ENCODE measurements around the gene GGA2. TPM values are rescaled to one million over a fixed set of nuclear protein-coding genes. Genes with fewer than 3 reads are reported as not detected.
"Not testable (repeated sequence)": the region's sequence is repeated elsewhere in the genome, so short reads cannot be mapped to it uniquely, and the experiment has no call there.

Gene GGA2
- polyA plus RNA-seq (ENCODE audit: insufficient read length) = 165 TPM
- long read RNA-seq, donor 1, full-length matches to known transcripts = 5 of 5 reads
- long read RNA-seq, donor 1, partial matches to known transcripts = 0 of 5 reads
- long read RNA-seq, donor 1, other reads (novel, unspliced or antisense) = 0 of 5 reads
- long read RNA-seq, donor 2, full-length matches to known transcripts = 13 of 13 reads
- long read RNA-seq, donor 2, partial matches to known transcripts = 0 of 13 reads
- long read RNA-seq, donor 2, other reads (novel, unspliced or antisense) = 0 of 13 reads
- long read RNA-seq, donor 3, full-length matches to known transcripts = 5 of 5 reads
- long read RNA-seq, donor 3, partial matches to known transcripts = 0 of 5 reads
- long read RNA-seq, donor 3, other reads (novel, unspliced or antisense) = 0 of 5 reads
- long read RNA-seq, donor 4 = 0 reads
- long read RNA-seq, donor 5, full-length matches to known transcripts = 11 of 11 reads
- long read RNA-seq, donor 5, partial matches to known transcripts = 0 of 11 reads
- long read RNA-seq, donor 5, other reads (novel, unspliced or antisense) = 0 of 11 reads
- long read RNA-seq, donor 6, full-length matches to known transcripts = 11 of 11 reads
- long read RNA-seq, donor 6, partial matches to known transcripts = 0 of 11 reads
- long read RNA-seq, donor 6, other reads (novel, unspliced or antisense) = 0 of 11 reads
- long read RNA-seq, donor 7, full-length matches to known transcripts = 14 of 14 reads
- long read RNA-seq, donor 7, partial matches to known transcripts = 0 of 14 reads
- long read RNA-seq, donor 7, other reads (novel, unspliced or antisense) = 0 of 14 reads
- long read RNA-seq, donor 8, full-length matches to known transcripts = 7 of 7 reads
- long read RNA-seq, donor 8, partial matches to known transcripts = 0 of 7 reads
- long read RNA-seq, donor 8, other reads (novel, unspliced or antisense) = 0 of 7 reads

GRCh38 chr16:23510164-23510914, at the start of gene GGA2:
GGA2 (minus strand) TSS chr16:23510494; CDS start chr16:23510411, 83 bp downstream.
- peak; percentile 88 for DNase-seq

GRCh38 chr16:23557779-23558702, 47.7 kb upstream of the GGA2 start:
- DNase-seq = peak; percentile 1

GRCh38 chr16:23556881-23557778, 46.8 kb upstream of the GGA2 start, which contains the start of the genes EARS2 and UBFD1:
EARS2 (minus strand) TSS chr16:23557350; CDS start chr16:23557343, 7 bp downstream.
UBFD1 (plus strand) TSS chr16:23557727; CDS start chr16:23557743, 16 bp downstream.
- DNase-seq = peak; percentile 99

GRCh38 chr16:23554536-23554935, 44.2 kb upstream of the GGA2 start:
- DNase-seq = no peak

- DNase-seq = no peak
These were observed 41.9 kb upstream of the GGA2 start for GRCh38 chr16:23552161-23552560.

- no peak for DNase-seq
These were observed 39.6 kb upstream of the GGA2 start for GRCh38 chr16:23549938-23550337.

GRCh38 chr16:23544436-23544835, 34.1 kb upstream of the GGA2 start:
- DNase-seq = no peak

- DNase-seq = not testable (repeated sequence)
These were observed 30.5 kb upstream of the GGA2 start for GRCh38 chr16:23540817-23541178.

- DNase-seq = no peak
These were observed 29.9 kb upstream of the GGA2 start for GRCh38 chr16:23539984-23540816.

- no peak for DNase-seq
These were observed 28.6 kb upstream of the GGA2 start for GRCh38 chr16:23538919-23539278.

- DNase-seq = no peak
These were observed 27.1 kb upstream of the GGA2 start for GRCh38 chr16:23537390-23537789.

GRCh38 chr16:23535901-23536300, 25.6 kb upstream of the GGA2 start:
- DNase-seq = no peak

GRCh38 chr16:23534868-23535860, 24.9 kb upstream of the GGA2 start:
- DNase-seq = no peak

GRCh38 chr16:23532448-23532847, 22.2 kb upstream of the GGA2 start:
- DNase-seq = no peak

- no peak for DNase-seq
These were observed 19.8 kb upstream of the GGA2 start for GRCh38 chr16:23530062-23530461.

- no peak for DNase-seq
These were observed 18.5 kb upstream of the GGA2 start for GRCh38 chr16:23528644-23529310.
